Measurements from ENCODE around the gene CTPS2. TPM values are rescaled to one million over a fixed set of nuclear protein-coding genes. Genes with fewer than 3 reads are reported as not detected.

Gene CTPS2
- total and polyA plus RNA-seq, 2 donors (not counting 3 experiments of a cell fraction or from before 2014, with no cell fraction given), result 7.4 to 15.7 TPM

GRCh38 chrX:16635040-16635439 lies 77.4 kb downstream of the CTPS2 start:
- dilution Hi-C loops (cut with MboI; ENCODE audit: extremely low pct_ligation_motif_present, low sequenced_read_pairs), result no loop called here

More at GRCh38 chrX:16635040-16635439, 77.4 kb downstream of the CTPS2 start:
- DNase-seq (ENCODE audit: low read depth, low spot score) (no peak), FAIRE-seq (no peak)
- H3K36me3 ChIP-seq (ENCODE audit: control insufficient read depth in 2 of 2, extremely low read depth in 1 of 2, insufficient read depth in 2 of 2, low read length in 2 of 2), result no peaks in the 10 kb centered on the region
- no peaks in the 10 kb centered on the region for H3K27me3 ChIP-seq (ENCODE audit: control insufficient read depth in 2 of 2, insufficient read depth in 2 of 2, low read length in 2 of 2)
- H2AFZ ChIP-seq (ENCODE audit: low read depth, low read length), result no peak overlapping the region
- no peaks in the 10 kb centered on the region for H3K9me1 ChIP-seq (replicated peaks; ENCODE audit: control insufficient read depth, extremely low read depth, insufficient read depth, low read length)
- H3K4me1 ChIP-seq (ENCODE audit: control insufficient read depth, extremely low read depth, insufficient read depth, low read length), result peaks cover 11% of the 10 kb centered on the region
- no peaks in the 10 kb centered on the region for H3K79me2 ChIP-seq (ENCODE audit: control insufficient read depth, insufficient read depth, low read length)
- H3K9ac ChIP-seq (replicated peaks; ENCODE audit: extremely low read depth, insufficient read depth, low read length), result no peak overlapping the region
- POLR2A ChIA-PET, result no interaction called here
- no peaks in the 10 kb centered on the region for H4K20me1 ChIP-seq (replicated peaks; ENCODE audit: control insufficient read depth, extremely low read depth, insufficient read depth, low read length)
- H3K4me3 ChIP-seq (replicated peaks in 1 of 3; ENCODE audit: insufficient read depth in 1 of 3, low read depth in 1 of 3, low read length in 3 of 3), result no peak overlapping the region
- no peak overlapping the region for H3K27ac ChIP-seq (ENCODE audit: insufficient read depth, low read depth, low read length)
- H3K4me2 ChIP-seq (ENCODE audit: insufficient read depth, low read length), result no peak overlapping the region
- CTCF ChIA-PET, result no interaction called here
- intact Hi-C loops (cut with micrococcal nuclease), result no loop called here
- TF ChIP-seq MYC (IDR thresholded peaks at IDR 0.05; ENCODE audit: low read depth, low read length) (no peak), MAX (IDR thresholded peaks at IDR 0.05; ENCODE audit: insufficient read depth, insufficient read length) (no peak), GATA2 (IDR thresholded peaks at IDR 0.05; ENCODE audit: insufficient read depth, insufficient read length, low read depth, low read length) (no peak), FOS (IDR thresholded peaks at IDR 0.05; ENCODE audit: borderline replicate concordance, insufficient read depth, low read length) (no peak), POLR2A (IDR thresholded peaks at IDR 0.05; ENCODE audit: low read depth, low read length) (no peak), JUN (IDR thresholded peaks at IDR 0.05; ENCODE audit: borderline replicate concordance, insufficient read depth, insufficient read length, low read depth) (no peak), POLR2AphosphoS5 (IDR thresholded peaks at IDR 0.05; ENCODE audit: insufficient read depth, low read depth, low read length) (no peak), EZH2 (IDR thresholded peaks at IDR 0.05; ENCODE audit: borderline replicate concordance, low read depth, low read length, severe bottlenecking) (no peak), CTCF (IDR thresholded peaks at IDR 0.05; ENCODE audit: extremely low read depth in 1 of 2, insufficient read depth in 1 of 2, low read depth in 1 of 2, low read length in 2 of 2) (no peak)
- BruUV-seq (replicated peaks), result no TSS peak
- H3K9me3 ChIP-seq (replicated peaks; ENCODE audit: control insufficient read depth, insufficient read depth, low read length), result no peaks in the 10 kb centered on the region

Data from endothelial cell of umbilical vein (primary cell).